HG03354 (cell line): Measurements from ENCODE around the gene LSM3.

Experiments used
- ATAC-seq: cut with Tn5 transposase; IDR thresholded peaks from one replicate; pipeline ENCODE4 v1.9.1; 2021; ENCODE audit warnings: mild to moderate bottlenecking; ENCODE audit not compliant: unreplicated experiment, poor library complexity, severe bottlenecking

LSM3 gene

DNA sequence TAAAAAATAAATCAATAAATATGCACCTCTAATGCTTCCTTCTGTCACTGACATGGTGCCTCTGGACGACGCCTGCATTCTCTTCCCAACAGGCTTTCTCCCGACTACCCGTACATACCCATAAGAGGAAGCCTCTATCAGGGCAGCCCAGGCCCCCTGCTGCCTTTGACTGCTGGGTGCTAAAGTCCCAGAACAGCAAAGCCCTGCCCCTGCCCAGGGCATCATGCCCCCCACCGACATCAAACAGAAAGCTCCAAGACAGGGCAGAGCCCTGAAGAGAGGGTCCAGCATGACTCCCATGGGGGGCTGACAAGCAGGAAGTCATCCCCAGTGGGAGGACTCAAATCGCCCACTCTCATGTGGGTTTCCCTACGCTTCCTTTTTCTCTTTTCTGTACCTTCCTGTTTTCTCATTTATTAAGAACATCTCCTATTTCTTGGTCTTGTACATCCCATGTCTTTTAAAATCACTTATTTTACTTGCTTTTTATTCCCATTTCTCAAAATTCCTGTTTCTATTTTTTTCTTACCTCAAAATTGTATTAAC lies 23.6 kb upstream of the LSM3 start:
- no peak for ATAC-seq

- ATAC-seq, result no peak
Observed at GRCh38 chr3:14156201-14156600, 22.4 kb upstream of the LSM3 start.

- no peak for ATAC-seq
Observed at GRCh38 chr3:14156843-14157561, 21.6 kb upstream of the LSM3 start.

DNA sequence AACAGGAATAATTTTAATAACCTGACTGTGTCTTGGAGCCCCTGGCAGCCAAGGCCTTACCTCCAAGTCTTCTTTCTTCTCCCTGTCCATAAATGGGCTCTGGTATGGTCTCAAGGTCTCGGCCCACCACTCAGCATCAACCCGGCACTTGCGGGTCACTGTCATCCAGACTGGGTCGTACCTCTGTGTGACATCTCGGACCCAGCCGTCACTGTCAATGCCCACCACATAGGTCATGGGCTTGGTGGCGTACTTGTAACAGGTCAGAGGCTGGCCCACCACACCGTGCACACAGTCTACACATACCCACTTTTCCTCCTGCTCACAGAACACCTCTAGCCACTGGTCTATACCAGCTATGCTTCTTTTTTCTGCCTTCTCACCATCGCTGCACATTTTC lies 20.7 kb upstream of the LSM3 start:
- no peak for ATAC-seq

DNA sequence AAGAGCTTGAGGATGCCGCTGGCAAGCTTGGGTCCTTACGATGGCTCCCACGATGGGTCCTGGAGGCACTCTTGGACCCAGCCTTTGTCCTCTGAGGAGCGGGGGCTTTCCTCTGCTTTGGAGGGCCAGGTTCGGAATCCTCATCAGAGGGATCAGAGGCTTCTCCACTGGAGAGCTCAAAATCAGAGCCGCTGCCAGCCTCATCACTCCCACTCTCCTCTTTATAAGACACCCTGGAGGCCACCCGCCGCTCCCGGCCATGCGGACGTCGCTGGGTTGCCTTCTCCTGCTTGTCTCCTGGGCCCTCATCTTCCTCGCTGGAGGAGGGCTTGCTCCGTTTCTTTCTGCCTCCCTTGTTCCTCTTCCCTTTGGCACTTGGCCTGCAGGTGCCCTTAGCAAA lies 20.2 kb upstream of the LSM3 start:
- ATAC-seq, result no peak

- no peak for ATAC-seq
Observed at GRCh38 chr3:14159426-14159825, 19.2 kb upstream of the LSM3 start.

DNA sequence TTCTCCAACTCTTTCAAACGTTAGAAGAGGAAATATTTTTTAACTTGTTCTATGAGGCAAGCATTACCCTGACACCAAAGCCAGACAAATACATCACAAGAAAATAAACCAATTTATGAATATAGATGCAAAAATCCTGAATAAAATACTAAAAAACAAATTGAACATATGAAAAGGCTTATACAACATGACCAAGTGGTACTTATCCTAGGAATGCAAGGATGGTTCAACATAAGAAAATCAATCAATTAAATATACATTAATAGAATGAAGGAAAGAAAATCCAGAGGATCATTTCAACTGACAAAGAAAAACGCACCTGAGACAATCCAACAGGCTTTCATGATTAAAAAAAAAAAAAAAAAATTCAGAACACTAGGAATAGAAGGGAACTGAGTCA lies 17.3 kb upstream of the LSM3 start:
- ATAC-seq, result no peak

- no peak for ATAC-seq
Observed at GRCh38 chr3:14162178-14162577, 16.4 kb upstream of the LSM3 start.

DNA sequence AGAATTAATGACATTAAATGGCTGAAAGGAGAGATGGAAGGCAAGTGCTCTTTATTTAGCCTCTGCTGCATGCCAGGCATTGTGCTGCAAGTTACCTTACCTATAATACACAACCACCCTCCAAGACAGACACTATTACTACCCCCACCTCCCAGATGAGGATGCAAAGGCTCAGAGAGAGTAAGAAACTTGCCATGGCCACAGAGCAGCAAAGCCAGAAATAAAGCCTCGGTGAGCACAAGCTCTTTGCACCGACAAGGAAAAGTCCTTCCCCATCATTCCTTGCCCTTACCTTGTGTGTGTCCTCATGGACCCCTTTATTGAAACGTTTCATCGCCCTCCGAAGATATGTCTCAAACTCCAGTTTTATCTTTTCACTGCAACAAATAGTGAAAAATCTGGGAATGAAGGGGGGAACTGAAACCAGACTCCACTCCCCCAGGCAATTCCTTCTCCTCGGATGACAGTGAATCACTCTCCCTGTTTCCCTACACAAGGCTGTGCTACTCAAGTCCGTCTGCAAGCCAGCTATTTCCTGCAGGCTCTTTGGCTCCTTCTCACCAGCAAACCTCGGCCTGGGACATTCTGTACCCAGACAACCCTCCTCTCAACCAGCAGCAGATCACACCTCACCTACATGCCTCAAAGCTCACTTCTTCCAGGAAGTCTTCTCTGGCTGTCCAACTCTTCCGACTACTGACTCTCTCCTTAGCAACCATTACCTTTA lies 11.6 kb upstream of the LSM3 start:
- no peak for ATAC-seq

DNA sequence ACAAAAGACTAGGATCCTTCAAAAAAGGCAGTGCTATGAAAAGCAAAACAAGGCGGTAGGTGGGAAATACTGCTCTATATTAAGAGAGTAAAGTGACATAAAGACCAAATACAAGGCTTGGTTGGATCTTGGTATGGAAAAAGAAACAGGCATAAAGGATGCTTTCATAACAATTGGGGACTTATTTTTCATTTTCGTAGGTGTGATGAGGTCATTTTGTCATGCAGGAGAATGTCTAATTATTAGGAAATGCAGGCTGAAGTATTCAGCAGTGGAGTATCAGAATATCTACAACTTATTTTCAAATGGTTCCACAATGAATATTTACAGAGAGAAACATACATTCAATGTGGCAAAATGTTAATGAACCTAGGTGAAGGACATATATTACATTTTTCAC lies 9.2 kb upstream of the LSM3 start:
- no peak for ATAC-seq

DNA sequence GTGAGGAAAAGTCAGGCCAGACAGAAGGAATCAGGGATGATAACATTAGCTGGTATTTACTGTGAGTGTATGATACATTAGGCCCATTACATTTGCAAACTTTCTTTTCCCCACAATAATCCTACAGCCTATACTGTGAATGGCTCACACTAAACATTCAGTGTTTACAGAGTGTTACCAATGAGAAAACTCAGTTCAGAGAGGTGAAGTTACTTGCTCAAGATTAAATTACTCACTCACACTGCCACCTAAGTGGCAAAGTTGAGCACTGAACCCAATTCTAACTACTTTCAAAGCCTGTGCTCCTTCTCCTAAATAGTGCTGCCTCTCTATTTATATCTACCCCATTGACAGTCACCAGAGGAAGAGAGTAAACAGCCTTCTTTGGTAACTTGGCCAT lies 8.7 kb upstream of the LSM3 start:
- ATAC-seq, result no peak

GRCh38 chr3:14170531-14171159 lies 8.0 kb upstream of the LSM3 start:
- ATAC-seq, result no peak

GRCh38 chr3:14172496-14172895 lies 6.1 kb upstream of the LSM3 start:
- ATAC-seq, result no peak

- ATAC-seq, result no peak
Observed at GRCh38 chr3:14174483-14174882, 4.1 kb upstream of the LSM3 start.

DNA sequence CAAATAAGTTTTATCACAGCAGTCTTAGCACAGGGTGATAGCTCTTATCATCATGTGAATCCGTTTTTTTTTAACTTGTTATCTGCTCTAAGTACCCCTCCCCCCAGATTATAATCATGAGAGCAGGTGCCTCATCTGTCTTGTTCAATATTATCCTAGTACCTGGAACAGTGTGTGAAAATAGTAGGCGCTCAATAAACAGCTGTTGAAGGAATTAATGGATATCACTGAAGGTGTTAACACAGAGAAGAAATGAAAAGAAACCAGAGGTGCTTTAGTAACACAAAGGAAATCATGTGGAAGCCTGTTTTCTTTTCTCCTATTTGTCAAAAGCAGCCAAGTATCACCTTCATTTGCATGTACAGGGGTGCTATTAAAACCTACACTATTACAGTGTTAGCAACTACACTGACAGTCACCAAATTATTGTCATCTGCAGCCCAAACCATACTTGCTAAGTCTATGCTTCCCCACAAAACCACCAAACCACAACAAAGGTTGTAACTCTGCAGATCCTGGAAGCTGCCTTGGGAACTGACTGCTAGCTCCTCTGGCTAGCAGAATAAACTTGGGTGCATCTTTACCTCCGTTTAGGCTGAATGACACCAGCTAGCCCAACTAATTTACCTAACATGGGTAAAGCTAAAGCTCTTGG lies 3.1 kb upstream of the LSM3 start:
- no peak for ATAC-seq

- peak; percentile 17 for ATAC-seq
Observed at GRCh38 chr3:14177580-14178246, 904 bp upstream of the LSM3 start.

GRCh38 chr3:14179114-14179465 lies 473 bp downstream of the LSM3 start:
- ATAC-seq, result no peak

DNA sequence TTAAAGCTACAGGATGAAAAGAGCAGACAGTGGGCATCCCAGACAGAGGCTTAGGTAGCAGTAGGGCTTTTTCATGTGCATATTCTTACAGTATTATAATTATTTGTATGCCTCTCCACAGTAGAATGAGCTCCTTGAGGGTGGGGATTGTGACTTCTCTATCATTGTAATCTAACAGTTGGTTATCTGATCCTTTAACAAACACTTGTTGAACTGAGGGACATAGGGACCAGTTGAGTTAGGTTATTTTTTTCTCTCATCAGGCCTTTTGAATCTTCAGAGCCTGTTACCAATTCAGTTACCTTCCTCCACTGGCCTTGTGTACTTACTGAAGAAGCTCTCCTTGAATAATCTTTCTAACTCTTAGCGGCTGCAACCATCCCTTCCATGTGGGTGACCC lies 1.2 kb downstream of the LSM3 start:
- ATAC-seq, result no peak

GRCh38 chr3:14181253-14181652 lies 2.6 kb downstream of the LSM3 start:
- ATAC-seq, result no peak

DNA sequence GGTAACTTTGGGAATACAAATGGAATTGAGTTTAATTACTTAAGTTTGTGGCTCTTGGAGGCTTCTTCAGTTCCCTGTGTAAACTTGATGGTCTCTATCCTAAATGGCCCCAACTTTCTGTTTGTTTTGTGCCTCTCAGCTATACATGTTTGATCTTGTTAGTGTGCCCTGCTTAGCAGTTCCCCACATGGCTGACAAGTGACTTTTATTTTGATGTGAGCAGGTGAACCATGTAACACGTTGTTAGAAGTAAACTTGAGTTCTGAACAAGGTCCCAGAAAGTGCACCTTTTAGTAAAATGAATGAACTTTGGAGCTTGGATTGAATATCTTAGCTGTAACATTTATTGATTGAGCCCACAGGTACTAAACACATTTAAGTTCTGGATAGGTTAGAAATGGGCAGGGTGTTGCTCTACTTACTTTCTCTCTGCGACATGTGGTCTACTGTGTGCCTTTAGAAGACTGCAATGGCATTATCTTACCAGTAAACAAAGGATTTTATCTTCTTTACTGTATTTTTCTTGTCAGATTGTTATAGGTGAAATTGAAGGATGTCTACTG lies 4.5 kb downstream of the LSM3 start:
- ATAC-seq, result no peak
